Esophagus squamous epithelium (tissue), 4 donors: ENCODE data around the gene BFSP2.

ENCODE experiments used
- POLR2A ChIP-seq, 4 donors: fragments of 450-650 bp; IDR thresholded peaks; one replicate each; pipeline ENCODE4 v1.6.1; 2017; ENCODE audit warnings: antibody characterized with exemption in 4 of 4, mild to moderate bottlenecking in 4 of 4, moderate library complexity in 3 of 4
- TF ChIP-seq, protein P1 (sequence below), 6 experiments: fragments of 450-650 bp in 4 of 6; fragments of 200-600 bp in 2 of 6; sonication (generic) in 2 of 6; IDR thresholded peaks; one replicate each; pipeline ENCODE4 v1.5.1; 2016 to 2019; ENCODE audit warnings: antibody characterized with exemption in 6 of 6, mild to moderate bottlenecking in 4 of 6, moderate library complexity in 4 of 6

DNA sequence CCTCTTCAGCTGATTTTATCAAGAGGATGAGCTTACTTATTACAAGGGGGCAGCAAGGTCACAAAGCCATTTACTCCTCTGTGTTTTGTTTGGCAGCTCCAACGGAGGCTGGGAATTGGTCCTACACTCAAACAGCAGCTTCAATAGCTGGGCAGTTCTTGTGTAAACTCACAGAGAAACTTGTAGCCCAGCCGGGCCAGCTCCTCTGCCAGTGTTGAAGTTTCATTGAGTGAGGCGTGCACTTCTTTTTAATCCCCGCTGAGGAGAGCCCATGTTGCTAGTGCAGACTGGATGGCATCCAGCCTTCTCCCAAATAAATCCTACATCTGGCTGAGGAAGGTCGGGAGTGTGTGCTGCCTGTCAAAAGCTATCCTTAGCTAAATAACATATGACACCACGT, 59.5 kb downstream of the BFSP2 start:
- TF ChIP-seq, protein P1, sequence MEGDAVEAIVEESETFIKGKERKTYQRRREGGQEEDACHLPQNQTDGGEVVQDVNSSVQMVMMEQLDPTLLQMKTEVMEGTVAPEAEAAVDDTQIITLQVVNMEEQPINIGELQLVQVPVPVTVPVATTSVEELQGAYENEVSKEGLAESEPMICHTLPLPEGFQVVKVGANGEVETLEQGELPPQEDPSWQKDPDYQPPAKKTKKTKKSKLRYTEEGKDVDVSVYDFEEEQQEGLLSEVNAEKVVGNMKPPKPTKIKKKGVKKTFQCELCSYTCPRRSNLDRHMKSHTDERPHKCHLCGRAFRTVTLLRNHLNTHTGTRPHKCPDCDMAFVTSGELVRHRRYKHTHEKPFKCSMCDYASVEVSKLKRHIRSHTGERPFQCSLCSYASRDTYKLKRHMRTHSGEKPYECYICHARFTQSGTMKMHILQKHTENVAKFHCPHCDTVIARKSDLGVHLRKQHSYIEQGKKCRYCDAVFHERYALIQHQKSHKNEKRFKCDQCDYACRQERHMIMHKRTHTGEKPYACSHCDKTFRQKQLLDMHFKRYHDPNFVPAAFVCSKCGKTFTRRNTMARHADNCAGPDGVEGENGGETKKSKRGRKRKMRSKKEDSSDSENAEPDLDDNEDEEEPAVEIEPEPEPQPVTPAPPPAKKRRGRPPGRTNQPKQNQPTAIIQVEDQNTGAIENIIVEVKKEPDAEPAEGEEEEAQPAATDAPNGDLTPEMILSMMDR (IDR thresholded peaks at IDR 0.05), result no peak
- TF ChIP-seq POLR2A (IDR thresholded peaks at IDR 0.05), result no peak
